ENCODE measurements around the gene SLC12A9. TPM values are rescaled to one million over a fixed set of nuclear protein-coding genes. Genes with fewer than 3 reads are reported as not detected.
A peak's percentile ranks its signal among the peaks of the same experiment; 100 is the strongest.

The SLC12A9 gene
- total and polyA plus RNA-seq, 2 of the 4 experiments (the other 2 are of a cell fraction) = 4.5 to 16.2 TPM

DNA sequence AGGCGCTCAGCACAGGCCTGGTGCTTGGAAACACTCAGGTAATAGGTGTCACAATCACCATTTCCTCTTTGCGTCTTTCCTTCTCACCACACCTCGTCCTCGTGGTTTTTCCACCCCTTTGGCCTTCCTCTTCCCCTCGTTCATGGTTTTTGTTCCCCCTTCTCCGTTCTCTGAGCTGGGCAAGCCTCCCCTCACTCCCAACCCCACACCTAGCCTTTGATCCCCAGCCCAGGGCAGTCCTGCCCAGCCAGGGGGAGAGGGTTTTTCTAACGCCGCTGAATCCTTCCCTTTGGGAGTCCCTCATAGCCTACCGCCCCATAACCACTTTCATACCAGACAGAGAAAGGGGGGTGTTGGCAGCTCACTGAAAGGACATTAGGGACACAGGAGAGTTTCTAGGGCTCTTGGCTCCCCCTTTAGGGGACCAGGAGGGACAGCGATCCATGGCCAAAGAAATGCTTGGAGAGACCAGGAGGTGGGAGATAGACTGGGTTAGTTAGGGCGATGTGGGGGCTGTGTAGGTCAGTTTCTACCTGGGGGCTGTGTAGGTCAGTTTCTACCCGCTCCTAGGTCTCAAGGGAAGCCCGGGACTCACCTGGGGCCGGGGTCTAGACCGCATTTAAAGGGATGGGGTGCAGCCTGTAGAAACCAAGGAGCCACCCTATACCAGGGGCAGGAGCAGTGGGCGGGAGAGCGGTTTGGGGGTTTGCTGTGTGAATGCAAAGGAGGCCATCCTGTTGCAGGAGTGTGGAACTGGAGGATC is 26.6 kb upstream of the SLC12A9 start:
- peak overlapping the region; percentile 89 for H3K14ac ChIP-seq (replicated peaks; ENCODE audit: low read depth, low read length)
- H2BK20ac ChIP-seq (ENCODE audit: low read depth, low read length) = no peak overlapping the region; the same call in 1 of the 2 replicates
- peak overlapping the region; percentile 99 for H3K23ac ChIP-seq (ENCODE audit: low read depth, low read length)
- ChIA-PET POLR2A (ENCODE audit: unreplicated experiment) (no interaction called here), CTCF (interaction anchor here (1.0 to 1.6 kb wide), 2 partner anchors 119 to 120 kb away, joined by 4 to 5 read pairs; partner anchors contain the start of gene POP7)
- H3K56ac ChIP-seq (ENCODE audit: extremely low read depth, insufficient read depth, low read length) = peak overlapping the region; percentile 16
- no peak overlapping the region for H2BK15ac ChIP-seq (ENCODE audit: low read depth, low read length)
- peak overlapping the region; percentile 83 for H3K4me3 ChIP-seq (ENCODE audit: insufficient read depth, low read depth, low read length)
- peak overlapping the region; percentile 99 for H2AFZ ChIP-seq (replicated peaks; ENCODE audit: low read length, poor library complexity)
- H4K91ac ChIP-seq (ENCODE audit: insufficient read depth, low read depth, low read length) = no peak overlapping the region
- no peaks in the 10 kb centered on the region for H3K9me3 ChIP-seq (ENCODE audit: control insufficient read depth, insufficient read depth, low read length)
- H2BK120ac ChIP-seq (ENCODE audit: low read depth, low read length) = no peak overlapping the region
- H4K20me1 ChIP-seq (ENCODE audit: insufficient read depth, low read length) = peaks cover 30% of the 10 kb centered on the region
- peaks cover 22% of the 10 kb centered on the region for H3K36me3 ChIP-seq (ENCODE audit: control insufficient read depth, insufficient read depth, low read length)
- H2AK5ac ChIP-seq (ENCODE audit: low read depth, low read length) = peak overlapping the region; percentile 70; the same call in 1 of the 2 replicates
- no peaks in the 10 kb centered on the region for H3K9me1 ChIP-seq (ENCODE audit: insufficient read depth, low read length)
- peak overlapping the region; percentile 33 for H3K27ac ChIP-seq (ENCODE audit: insufficient read depth, low read length)
- H3K79me1 ChIP-seq (ENCODE audit: low read depth in 1 of 2, low read length in 2 of 2) = peaks cover 7 to 45% of the 10 kb centered on the region in 2 experiments; a peak in 3 of 4 replicates
- no peak overlapping the region for H4K5ac ChIP-seq (ENCODE audit: low read depth, low read length)
- H3K9ac ChIP-seq (ENCODE audit: low read depth, low read length) = peak overlapping the region; percentile 72
- H4K8ac ChIP-seq (ENCODE audit: low read depth in 2 of 2, low read length in 2 of 2) = peak overlapping the region; percentile 21 to 23; a peak in 1 of 4 replicates
- ATAC-seq (ENCODE audit: low read depth) (no peak), DNase-seq (peak; percentile 59)
- in situ Hi-C loops (cut with MboI; ENCODE audit: low sequenced_read_pairs) = loop anchor here (10.0 kb wide), 1 partner anchor 121 kb away; the partner anchor contains the start of gene POP7
- H3K18ac ChIP-seq (ENCODE audit: low read depth, low read length) = no peak overlapping the region; the same call in 1 of the 2 replicates
- no TSS peak for BruUV-seq (replicated peaks)
- H3K4me1 ChIP-seq (ENCODE audit: control insufficient read depth, insufficient read depth, low read length) = peaks cover 9% of the 10 kb centered on the region
- H2AK9ac ChIP-seq (replicated peaks; ENCODE audit: low read depth, low read length, poor library complexity) = peak overlapping the region; percentile 93
- TF ChIP-seq MAFK (IDR thresholded peaks at IDR 0.05; ENCODE audit: low read depth, low read length) = no peak
- TF ChIP-seq, protein P1, sequence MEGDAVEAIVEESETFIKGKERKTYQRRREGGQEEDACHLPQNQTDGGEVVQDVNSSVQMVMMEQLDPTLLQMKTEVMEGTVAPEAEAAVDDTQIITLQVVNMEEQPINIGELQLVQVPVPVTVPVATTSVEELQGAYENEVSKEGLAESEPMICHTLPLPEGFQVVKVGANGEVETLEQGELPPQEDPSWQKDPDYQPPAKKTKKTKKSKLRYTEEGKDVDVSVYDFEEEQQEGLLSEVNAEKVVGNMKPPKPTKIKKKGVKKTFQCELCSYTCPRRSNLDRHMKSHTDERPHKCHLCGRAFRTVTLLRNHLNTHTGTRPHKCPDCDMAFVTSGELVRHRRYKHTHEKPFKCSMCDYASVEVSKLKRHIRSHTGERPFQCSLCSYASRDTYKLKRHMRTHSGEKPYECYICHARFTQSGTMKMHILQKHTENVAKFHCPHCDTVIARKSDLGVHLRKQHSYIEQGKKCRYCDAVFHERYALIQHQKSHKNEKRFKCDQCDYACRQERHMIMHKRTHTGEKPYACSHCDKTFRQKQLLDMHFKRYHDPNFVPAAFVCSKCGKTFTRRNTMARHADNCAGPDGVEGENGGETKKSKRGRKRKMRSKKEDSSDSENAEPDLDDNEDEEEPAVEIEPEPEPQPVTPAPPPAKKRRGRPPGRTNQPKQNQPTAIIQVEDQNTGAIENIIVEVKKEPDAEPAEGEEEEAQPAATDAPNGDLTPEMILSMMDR (conservative IDR thresholded peaks at IDR 0.05; ENCODE audit: low read depth, low read length) = peak; percentile 50
- TF ChIP-seq MAZ (IDR thresholded peaks at IDR 0.05; ENCODE audit: borderline replicate concordance, low read depth, low read length) = peak; percentile 26; the same call in 1 of the 2 replicates
- TF ChIP-seq RAD21 (IDR thresholded peaks at IDR 0.05; ENCODE audit: low read length) = peak; percentile 55
- peak overlapping the region; percentile 69 for H3K4ac ChIP-seq (ENCODE audit: low read depth, low read length)
- intact Hi-C loops (cut with micrococcal nuclease) = no loop called here
- H3K4me2 ChIP-seq (ENCODE audit: low read depth, low read length) = peak overlapping the region; percentile 97
- dilution Hi-C loops (cut with HindIII; ENCODE audit: low sequenced_read_pairs, unreplicated experiment) = no loop called here
- 0% methylated on average over 2 of the region's 17 CpGs; no CpG with 5 or more reads in 1 of the 2 experiments for WGBS, 2 experiments (ENCODE audit: extremely low coverage in 2 of 2, insufficient read length in 1 of 2)
- no peaks in the 10 kb centered on the region for H3K27me3 ChIP-seq (ENCODE audit: control insufficient read depth, insufficient read depth, low read length)
- no peak overlapping the region for H2BK5ac ChIP-seq (ENCODE audit: low read depth, low read length, poor library complexity, severe bottlenecking)

All from IMR-90 (cell line).